HepG2 (cell line): ENCODE measurements around the gene ELOVL2. TPM values are rescaled to one million over a fixed set of nuclear protein-coding genes. Genes with fewer than 3 reads are reported as not detected.

Source experiments
- NFKB2 ChIP-seq: sonication (generic); formaldehyde crosslinking; IDR thresholded peaks from 2 replicates; pipeline ENCODE4 v1.4.0; 2020; ENCODE audit warnings: missing genetic modification reagents, borderline replicate concordance
- SMARCC2 ChIP-seq: fragments of 450-650 bp; IDR thresholded peaks from 2 replicates; pipeline ENCODE4 v1.6.1; 2017; ENCODE audit warnings: antibody characterized with exemption, mild to moderate bottlenecking
- SRY ChIP-seq: sonication (generic); formaldehyde crosslinking; IDR thresholded peaks from 2 replicates; pipeline ENCODE4 v1.8.0; 2022; ENCODE audit warnings: mild to moderate bottlenecking, missing genetic modification reagents
- STAT5B ChIP-seq: sonication (generic); formaldehyde crosslinking; IDR thresholded peaks from 2 replicates; pipeline ENCODE4 v1.4.0; 2020; ENCODE audit warnings: missing genetic modification reagents
- TBX2 ChIP-seq: sonication (generic); formaldehyde crosslinking; IDR thresholded peaks from 2 replicates; pipeline ENCODE4 v1.5.0; 2020; ENCODE audit warnings: missing genetic modification reagents, mild to moderate bottlenecking, borderline replicate concordance
- ZNF556 ChIP-seq: sonication (generic); formaldehyde crosslinking; IDR thresholded peaks from 2 replicates; pipeline ENCODE4 v1.4.0; 2020; ENCODE audit warnings: mild to moderate bottlenecking, missing genetic modification reagents, borderline replicate concordance
- polyA plus RNA-seq, 8 experiments: library from polyadenylated mRNA; depleted of rRNA in 3 of 8; stranded (reverse) in 7 of 8; unstranded in 1 of 8; fragments of >200 nt; fragmentation: Illumina TruSeq in 4 of 8; extraction: Trizol in 4 of 8; gene quantifications; 2 replicates each; pipeline versions ENCODE4 v1.2.1 to v1.2.3, GENCODE V29; 2011 to 2016; ENCODE audit warnings: low read depth in 4 of 8, missing spikeins in 1 of 8, mixed read lengths in 1 of 8; ENCODE audit not compliant: insufficient read depth in 1 of 8
- total RNA-seq, 5 experiments: library from RNA; depleted of rRNA; stranded (reverse); fragments of >200 nt; fragmentation: Illumina TruSeq; extraction: Trizol; gene quantifications; 2 replicates each; pipeline ENCODE4 v1.2.3, GENCODE V29; 2016; ENCODE audit warnings: low read depth in 1 of 5
- TF ChIP-seq, protein P1 (sequence below): IDR thresholded peaks from 2 replicates; pipeline ENCODE4 v1.4.0; 2020; ENCODE audit warnings: mild to moderate bottlenecking, missing genetic modification reagents
- TF ChIP-seq, protein P2 (sequence below): sonication (generic); formaldehyde crosslinking; IDR thresholded peaks from 2 replicates; pipeline ENCODE4 v1.4.0; 2020; ENCODE audit warnings: missing genetic modification reagents
- TF ChIP-seq, protein P3 (sequence below): sonication (generic); formaldehyde crosslinking; IDR thresholded peaks from 2 replicates; pipeline ENCODE4 v1.4.0; 2020; ENCODE audit warnings: mild to moderate bottlenecking, missing genetic modification reagents

Gene ELOVL2
- total and polyA plus RNA-seq, 2 of the 13 experiments (the other 11 are each of a cell fraction or from before 2014, with no cell fraction given): 43.6 to 65.4 TPM

DNA sequence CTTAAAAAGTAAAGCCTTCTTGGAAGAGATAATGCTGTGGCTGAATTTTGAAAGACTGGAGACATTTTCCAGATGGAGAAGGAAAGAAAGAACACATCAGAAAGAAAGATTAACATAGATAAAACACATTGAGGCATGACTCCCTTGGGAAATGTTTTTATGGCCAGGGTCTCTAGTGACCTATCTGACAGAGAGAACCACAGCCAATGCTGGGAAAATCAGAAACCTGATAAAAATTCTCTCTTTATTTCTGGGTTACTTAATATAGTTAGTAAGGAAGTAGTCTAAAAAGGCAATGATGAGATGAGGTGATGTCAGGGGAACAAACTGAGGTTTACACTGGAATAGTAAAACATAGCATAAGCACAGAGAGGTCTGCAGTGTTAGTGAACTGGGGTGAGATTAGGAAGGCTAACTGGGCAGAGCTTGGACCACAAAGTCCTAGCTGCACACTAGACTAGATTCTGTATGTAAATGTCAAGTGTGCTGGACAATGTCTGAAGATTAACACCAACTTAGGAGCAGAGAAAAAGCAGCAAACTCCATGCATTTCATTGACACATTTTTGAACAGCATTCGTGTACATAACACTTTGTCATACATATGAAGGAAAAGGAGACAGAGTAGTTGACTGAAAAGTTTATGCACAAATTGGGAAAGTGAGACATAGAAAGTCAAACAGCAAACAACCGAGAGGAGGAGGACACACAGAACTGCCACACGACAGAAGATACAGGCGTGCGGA lies 31.0 kb downstream of the ELOVL2 start (continued):
- TF ChIP-seq, protein P1, sequence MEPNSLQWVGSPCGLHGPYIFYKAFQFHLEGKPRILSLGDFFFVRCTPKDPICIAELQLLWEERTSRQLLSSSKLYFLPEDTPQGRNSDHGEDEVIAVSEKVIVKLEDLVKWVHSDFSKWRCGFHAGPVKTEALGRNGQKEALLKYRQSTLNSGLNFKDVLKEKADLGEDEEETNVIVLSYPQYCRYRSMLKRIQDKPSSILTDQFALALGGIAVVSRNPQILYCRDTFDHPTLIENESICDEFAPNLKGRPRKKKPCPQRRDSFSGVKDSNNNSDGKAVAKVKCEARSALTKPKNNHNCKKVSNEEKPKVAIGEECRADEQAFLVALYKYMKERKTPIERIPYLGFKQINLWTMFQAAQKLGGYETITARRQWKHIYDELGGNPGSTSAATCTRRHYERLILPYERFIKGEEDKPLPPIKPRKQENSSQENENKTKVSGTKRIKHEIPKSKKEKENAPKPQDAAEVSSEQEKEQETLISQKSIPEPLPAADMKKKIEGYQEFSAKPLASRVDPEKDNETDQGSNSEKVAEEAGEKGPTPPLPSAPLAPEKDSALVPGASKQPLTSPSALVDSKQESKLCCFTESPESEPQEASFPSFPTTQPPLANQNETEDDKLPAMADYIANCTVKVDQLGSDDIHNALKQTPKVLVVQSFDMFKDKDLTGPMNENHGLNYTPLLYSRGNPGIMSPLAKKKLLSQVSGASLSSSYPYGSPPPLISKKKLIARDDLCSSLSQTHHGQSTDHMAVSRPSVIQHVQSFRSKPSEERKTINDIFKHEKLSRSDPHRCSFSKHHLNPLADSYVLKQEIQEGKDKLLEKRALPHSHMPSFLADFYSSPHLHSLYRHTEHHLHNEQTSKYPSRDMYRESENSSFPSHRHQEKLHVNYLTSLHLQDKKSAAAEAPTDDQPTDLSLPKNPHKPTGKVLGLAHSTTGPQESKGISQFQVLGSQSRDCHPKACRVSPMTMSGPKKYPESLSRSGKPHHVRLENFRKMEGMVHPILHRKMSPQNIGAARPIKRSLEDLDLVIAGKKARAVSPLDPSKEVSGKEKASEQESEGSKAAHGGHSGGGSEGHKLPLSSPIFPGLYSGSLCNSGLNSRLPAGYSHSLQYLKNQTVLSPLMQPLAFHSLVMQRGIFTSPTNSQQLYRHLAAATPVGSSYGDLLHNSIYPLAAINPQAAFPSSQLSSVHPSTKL (CRISPR knock-in tag): 0 out of 2 replicates have a peak, but pooled peaks have one; percentile 3
- TF ChIP-seq NFKB2 (CRISPR knock-in tag) (no peak), ZNF556 (no peak), SRY (CRISPR knock-in tag) (no peak), SMARCC2 (no peak), STAT5B (CRISPR knock-in tag) (no peak), TBX2 (peak; percentile 42; the same call in 1 of the 2 replicates)
- TF ChIP-seq, protein P2, sequence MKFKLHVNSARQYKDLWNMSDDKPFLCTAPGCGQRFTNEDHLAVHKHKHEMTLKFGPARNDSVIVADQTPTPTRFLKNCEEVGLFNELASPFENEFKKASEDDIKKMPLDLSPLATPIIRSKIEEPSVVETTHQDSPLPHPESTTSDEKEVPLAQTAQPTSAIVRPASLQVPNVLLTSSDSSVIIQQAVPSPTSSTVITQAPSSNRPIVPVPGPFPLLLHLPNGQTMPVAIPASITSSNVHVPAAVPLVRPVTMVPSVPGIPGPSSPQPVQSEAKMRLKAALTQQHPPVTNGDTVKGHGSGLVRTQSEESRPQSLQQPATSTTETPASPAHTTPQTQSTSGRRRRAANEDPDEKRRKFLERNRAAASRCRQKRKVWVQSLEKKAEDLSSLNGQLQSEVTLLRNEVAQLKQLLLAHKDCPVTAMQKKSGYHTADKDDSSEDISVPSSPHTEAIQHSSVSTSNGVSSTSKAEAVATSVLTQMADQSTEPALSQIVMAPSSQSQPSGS (CRISPR knock-in tag): 0 out of 2 replicates have a peak, but pooled peaks have one; percentile 16
- TF ChIP-seq, protein P3, sequence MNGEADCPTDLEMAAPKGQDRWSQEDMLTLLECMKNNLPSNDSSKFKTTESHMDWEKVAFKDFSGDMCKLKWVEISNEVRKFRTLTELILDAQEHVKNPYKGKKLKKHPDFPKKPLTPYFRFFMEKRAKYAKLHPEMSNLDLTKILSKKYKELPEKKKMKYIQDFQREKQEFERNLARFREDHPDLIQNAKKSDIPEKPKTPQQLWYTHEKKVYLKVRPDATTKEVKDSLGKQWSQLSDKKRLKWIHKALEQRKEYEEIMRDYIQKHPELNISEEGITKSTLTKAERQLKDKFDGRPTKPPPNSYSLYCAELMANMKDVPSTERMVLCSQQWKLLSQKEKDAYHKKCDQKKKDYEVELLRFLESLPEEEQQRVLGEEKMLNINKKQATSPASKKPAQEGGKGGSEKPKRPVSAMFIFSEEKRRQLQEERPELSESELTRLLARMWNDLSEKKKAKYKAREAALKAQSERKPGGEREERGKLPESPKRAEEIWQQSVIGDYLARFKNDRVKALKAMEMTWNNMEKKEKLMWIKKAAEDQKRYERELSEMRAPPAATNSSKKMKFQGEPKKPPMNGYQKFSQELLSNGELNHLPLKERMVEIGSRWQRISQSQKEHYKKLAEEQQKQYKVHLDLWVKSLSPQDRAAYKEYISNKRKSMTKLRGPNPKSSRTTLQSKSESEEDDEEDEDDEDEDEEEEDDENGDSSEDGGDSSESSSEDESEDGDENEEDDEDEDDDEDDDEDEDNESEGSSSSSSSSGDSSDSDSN: no peak
- TF ChIP-seq, all 625 proteins: peak for 10
